GM21526 (cell line): ENCODE data around the gene GMPR2.
A peak's percentile ranks its signal among the peaks of the same experiment; 100 is the strongest.

Experiments
- ATAC-seq: cut with Tn5 transposase; IDR thresholded peaks from one replicate; pipeline ENCODE4 v1.9.1; 2021; ENCODE audit warnings: moderate library complexity; ENCODE audit not compliant: unreplicated experiment, low FRiP score

GMPR2 gene

DNA sequence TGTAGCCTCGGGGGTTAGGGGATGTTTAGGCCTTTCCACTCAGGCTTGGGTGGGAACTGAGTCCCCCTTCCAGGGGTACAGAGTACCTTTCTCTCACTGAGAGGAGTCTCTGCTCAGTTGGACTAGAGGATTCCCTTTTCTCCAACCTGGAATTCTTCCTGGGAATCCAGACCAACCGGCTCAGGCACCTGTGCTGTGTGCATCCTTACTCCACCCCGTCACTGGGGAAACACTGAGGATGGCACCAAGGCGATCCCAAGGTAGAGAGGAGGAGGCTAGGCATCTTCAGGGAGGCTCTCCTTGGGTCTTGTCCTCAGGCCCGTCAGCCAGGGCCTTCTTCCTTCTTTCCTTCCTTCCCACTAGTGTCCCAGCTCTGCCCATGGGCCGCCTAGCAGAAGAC, 31.1 kb downstream of the GMPR2 start:
- no peak for ATAC-seq

DNA sequence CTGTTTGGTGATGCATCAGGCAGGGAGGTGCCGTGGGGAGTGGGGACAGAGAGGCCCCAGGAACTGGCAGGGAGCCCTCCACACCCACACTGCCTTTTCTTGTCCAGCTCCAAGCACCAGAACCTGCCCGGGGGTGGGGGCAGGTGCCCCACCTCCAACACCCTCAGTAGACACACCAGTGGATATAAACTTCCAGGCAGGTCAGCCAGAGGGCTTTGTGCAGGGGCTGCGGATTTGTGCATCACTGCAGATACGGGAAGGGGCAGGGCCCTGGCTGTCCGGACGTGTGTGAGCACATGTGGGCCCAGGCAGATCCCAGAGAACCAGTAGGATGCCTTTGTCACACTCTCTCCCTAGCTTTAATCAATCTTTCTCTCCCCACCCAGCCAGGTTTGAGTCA, 31.6 kb downstream of the GMPR2 start:
- ATAC-seq = no peak

DNA sequence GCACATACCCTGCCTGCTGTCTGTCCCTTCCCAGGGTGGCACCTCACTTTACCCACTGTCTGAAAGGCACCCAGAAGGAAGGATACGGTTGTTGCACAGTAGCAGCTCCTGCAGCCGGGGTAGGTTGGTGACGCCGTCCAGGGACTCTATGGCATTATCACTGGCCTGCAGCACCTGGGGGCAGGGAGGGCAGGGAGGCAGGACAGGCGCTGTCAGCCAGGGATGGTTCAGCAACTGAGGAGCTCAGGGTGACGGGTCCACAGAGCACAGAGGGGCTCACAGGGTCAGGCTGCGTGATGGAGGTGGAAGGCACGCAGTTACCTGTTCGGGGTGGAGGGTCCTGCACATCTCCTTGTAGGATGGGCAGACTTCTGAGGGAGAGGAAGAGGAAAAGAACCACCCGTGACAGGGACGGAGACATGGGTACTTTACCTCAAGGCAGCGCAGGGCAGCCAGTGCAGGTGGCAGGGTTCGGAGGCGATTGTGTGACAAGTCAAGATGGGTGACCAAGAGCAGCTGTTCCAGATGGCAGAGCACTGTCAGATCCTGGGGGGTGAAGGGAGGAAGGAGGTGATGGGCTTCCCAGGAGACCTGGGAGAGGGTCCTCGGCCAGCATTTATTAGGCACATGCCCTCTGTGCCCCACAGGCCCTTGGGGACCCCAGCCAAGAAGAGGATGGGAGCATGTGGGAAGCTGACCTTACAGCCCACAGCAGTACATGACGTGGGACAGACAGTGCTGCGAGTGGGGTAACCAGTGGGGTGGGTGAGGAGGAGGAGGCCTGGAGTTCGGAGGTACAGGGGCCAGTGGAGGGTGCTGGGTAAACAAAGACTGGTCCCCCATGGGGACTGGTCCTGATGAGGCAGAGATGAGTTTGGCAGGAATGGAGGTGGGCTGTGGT, 33.9 kb downstream of the GMPR2 start:
- ATAC-seq = no peak

DNA sequence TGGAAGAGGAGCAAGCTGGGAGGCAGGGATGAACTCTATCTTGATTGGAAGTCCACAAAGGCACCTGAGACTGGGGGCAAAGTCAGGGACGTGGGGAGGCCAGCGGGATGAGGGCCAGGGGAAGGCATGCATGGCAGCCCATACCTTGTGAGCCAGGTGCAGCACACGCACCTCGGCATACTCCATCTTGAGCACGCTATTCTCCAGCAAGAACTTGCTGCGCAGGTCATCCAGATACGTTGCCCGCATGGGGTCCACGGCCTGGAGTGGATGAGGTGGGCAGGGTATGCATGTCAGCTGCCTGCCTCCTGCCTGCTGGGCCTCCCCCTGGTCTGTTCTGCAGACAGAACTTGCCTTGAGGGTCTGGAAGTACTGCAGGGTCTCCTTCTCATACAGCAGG, 34.8 kb downstream of the GMPR2 start:
- no peak for ATAC-seq

DNA sequence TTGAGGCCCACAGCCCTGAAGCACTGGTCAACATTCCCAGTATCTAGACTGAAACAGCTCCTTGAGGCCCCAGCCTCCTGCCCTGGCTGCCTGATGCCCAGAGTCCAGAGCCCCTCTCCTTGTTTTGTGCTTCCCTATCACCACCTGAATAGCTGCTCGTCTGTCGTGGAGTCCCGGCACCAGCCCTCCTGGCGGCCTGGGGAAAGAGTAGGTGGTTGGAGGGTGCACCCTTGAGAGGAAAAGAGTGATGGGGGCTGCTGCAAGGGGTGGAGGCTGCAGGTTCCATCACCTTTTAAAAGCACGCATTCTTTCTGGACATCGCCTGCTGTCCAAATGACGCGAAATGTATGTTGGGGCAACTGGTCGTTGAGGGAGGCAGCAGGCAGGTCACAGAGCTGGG, 35.5 kb downstream of the GMPR2 start:
- ATAC-seq = no peak

DNA sequence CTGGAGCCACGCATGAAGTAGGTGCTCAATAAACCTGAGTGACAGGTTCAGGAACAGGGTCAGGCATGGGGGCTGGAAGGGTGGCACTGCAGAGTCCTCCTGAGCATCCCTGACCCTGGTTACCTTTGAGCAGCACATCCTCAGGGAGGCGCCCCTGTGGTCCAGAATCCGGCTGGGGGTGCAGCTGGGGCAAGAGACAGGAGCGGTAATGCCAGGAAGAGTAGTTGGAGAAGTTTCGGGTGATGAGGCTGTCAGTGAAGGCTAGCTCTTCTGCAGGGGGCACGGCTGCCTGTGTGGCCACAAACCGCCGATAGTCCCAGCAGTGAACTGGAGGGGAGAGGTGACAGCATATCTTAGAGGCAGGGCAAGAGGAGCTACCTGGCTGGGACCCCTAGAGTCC, 36.6 kb downstream of the GMPR2 start:
- ATAC-seq = no peak

DNA sequence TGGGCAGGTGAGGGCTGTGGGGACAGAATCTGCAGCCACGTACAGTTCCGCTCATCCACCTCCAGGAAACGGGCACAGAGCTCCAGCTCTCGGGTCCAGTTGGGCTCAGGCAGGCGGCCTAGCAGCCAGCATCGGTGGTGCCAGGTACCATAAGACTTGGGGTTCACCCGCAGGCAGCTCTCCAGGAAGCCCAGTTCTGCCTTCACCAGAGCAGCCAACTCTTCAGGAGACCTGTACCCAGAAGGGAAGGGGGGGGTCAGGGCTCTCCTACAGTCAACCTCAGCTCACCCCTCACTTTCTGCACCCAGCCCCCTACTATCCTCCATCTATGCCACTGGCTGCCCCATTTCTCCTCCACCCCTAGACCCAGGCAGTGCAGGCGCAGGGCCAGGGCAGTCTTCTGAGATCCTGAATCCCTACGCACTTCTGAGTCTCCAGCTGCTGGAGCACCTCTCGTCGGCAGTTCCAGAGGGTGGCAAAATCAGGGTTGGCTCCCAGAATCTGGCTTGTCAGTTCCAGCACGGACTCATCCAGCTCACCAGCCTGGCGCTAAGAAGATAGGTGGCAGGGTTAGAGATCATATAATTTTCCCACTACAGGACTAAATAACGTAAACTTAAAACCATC, 37.3 kb downstream of the GMPR2 start:
- no peak for ATAC-seq

DNA sequence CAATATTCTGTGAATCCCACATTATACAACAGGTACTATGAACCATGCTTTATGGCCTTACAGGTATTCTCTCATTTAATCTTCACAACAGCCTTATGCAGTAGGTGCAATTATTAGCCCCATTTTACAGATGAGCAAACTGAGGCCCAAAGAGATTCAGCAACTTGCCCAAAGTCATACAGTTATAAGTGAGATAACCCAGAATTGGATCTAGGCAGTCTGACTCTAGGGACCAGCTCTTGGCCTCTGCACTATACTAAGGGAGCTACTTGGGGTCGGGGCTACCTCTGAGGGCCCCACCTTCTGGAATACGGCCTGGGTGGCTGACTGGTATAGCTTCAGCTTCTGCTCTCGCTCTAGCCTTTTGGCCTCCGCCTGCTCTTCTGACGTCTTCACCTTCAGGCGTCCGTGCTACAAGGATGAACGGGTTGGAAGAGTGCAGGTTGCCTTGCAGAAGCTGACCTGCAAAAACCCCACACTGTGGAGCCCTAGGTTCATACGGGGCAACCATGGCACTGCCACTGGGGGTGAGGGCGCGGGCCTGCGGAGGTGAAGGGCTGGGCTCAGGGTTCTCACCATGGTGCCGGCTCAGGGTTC, 37.9 kb downstream of the GMPR2 start:
- no peak for ATAC-seq

DNA sequence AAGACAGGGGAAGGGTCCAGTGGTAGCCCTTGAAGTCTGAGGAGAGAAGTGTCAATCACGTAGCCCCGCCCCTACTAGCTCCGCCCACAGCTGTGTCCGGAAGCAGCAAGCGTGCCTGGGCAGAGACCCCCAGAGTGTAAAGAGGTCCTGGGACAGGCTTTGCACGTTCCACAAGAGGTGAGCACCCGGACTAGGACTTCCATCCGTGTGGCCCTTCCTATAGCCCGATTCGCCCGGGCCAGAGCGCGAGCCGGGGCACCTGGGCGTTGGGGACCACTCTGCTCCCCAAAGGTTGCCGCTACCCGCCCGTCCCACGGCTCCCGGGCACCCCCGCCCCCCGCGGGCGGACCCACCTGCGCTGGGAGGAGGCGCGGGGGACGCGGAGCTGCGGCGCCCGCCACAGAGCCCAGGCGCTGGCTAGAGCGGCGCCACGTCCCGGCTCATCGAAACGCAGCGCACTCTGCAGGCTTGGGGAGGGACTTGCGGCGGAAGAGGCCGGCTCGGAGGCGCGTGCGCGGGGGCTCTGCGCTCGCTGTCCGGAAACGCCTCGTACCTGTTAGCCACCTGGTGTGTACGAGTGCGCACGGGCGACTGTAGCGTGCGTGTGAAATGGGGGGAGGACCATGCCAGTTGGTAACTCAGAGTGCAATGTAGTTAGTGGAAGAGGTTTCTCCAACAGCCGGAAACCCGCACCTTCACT, 38.6 kb downstream of the GMPR2 start, which contains the start of gene RABGGTA:
RABGGTA (minus strand) TSS at position 464 of the 700 bp plus-strand sequence. CDS start 482 bp downstream, outside the sequence.
- ATAC-seq = peak; percentile 75

DNA sequence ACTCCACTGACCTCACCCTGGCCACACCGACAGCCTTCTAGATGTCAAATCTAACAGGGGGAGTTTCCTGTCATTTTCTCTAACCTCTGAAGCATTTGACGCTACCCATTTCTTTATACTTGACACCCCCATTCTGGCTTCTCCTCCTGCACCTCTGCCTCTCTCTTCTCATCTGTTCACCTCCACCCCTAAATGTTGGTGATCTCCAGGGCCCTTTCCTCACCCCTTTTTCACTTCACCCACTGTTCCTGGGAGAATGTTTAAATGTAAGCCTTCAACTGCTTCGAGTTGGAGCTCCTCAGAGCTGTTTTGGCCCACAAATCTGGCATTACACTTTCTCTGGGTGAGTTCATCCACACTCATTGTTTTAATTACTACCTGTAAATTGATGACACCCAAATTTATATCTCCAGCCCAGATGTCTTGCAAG, 39.1 kb downstream of the GMPR2 start:
- ATAC-seq = no peak

DNA sequence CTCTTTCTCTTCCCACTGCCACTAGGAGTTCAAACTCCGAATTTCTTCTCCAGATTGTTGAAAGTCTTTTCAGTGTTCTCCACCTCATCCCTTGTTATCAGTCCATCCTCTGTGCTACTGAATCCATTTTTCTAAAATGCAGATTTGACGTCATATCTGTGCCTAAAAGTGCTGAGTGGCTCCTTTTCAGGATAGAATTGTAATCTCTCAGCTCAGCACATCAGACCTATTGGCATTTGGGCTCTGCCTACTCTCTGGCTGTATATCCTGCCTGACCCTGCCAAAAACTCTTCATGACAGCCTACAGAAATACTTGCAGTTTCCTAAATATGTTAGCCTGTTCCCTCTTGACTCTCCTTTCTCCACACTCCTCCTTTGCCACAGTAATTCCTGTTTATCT, 39.7 kb downstream of the GMPR2 start:
- no peak for ATAC-seq

DNA sequence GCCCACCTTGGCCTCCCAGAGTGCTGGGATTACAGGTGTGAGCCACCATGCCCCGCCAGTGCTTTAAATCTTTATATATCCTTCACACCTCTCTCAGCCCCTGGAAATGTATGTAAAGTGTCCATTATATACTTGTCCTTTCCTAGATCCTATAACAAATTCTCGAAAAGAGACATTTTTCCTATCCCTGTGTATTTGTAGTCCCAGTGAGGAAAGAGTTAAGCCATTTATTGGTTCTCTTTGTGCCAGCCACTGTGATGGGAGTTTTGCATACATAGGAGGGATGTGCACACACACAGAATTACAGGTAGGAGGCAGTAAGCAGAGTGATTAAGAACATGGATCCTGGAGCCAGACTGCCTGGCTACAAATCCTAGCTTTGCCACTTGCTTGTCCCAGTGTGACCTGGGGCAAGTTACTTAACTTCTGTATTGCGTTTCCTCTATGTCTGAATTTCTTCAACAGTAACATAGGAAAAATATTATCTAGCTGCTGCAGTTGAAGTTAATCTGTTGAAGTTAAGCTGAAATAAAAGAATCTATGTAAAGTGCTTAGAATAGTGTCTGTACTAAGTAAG, 40.8 kb downstream of the GMPR2 start:
- ATAC-seq = no peak

DNA sequence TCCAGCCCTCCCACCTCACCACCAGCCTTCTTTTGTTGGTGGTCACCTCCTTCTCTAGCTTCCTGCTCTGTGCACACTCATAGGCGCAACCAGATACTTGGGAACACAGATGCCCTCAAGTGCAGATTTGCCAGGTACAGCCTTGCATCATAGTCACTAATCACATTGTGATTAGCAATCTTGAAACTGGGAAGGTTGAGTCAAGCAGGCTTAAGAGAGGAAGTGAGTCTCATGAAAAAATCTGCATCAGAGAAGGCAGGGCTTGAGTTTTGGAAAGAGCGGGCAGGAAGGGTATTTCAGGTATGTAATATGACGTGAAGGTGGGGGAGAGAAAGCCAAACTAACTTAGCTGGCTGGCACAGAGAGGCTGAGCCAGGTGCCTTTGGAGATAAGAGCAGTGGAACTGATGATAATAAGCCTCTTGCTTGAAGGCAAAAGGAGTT, 41.4 kb downstream of the GMPR2 start:
- ATAC-seq = peak; percentile 46

DNA sequence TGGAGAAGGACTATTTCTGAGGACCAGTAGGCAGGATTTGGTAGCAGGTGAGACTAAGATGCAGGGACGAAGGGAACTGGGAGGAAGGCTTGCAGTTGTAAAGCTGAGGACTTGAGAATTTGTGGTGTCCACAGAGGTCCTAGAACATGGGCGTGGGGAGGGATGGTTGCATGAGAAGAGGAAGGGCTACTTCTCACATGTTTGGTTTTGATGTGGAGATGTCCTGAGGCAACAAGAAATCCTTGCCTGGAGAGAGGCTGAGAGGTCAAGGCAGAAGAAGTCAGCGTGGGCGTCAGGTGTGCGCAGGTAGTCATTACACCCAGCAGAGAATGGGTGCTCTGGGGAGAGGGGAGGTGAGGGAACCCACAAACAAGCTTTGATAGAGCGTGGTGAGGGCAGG, 44.3 kb downstream of the GMPR2 start:
- no peak for ATAC-seq

DNA sequence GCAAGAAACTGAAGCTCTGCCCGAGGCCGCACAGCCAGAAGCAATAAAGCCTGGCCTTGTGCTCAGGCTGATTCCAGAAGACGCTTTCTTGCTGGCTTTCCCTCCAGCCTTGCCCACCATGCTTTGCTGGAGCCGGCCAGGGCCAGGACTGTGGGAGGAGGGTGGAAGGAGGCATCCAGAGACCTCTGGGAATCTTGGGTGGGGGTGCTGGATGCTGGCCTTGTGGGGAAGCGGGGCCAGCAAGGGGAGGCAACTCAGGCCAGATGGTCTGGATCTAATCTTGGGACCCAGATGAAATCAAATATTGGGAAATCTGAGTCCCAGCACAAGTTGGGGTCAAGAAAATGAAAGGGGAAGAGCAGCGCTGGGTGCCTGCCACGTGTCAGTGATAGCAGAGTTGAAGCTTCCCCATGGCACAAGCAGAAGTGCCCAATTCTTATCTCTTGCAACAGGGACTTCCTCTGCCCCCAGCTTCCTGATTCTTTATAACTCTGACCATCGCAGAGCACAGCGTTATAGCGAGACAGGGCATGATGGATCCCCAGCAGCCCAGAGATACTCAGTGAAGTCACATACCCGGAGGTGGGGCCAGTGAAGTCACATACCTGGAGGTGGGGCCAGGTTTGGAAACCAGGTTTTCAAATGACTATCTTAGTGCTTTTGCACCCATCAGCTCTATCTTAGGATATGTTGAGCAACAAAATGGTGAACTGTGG, 45.0 kb downstream of the GMPR2 start:
- no peak for ATAC-seq

DNA sequence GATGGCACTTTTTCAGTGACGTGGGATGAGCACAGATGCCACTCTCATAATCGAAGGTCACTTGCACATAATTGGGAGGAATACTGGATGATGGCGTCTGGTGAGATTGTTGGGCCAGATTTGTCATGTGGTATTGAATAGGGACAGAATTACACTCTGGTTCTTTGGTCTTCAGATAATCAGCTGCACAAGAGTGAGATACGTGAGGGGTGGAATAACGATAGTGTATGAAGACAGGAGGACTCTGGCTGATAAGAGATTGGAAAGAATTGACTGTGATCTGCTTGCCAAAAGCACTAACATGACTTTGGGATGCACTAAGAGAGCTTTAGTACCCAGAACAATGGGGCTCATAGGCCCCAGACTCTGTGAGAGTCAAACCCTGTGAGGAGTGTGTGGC, 45.7 kb downstream of the GMPR2 start:
- ATAC-seq = no peak

DNA sequence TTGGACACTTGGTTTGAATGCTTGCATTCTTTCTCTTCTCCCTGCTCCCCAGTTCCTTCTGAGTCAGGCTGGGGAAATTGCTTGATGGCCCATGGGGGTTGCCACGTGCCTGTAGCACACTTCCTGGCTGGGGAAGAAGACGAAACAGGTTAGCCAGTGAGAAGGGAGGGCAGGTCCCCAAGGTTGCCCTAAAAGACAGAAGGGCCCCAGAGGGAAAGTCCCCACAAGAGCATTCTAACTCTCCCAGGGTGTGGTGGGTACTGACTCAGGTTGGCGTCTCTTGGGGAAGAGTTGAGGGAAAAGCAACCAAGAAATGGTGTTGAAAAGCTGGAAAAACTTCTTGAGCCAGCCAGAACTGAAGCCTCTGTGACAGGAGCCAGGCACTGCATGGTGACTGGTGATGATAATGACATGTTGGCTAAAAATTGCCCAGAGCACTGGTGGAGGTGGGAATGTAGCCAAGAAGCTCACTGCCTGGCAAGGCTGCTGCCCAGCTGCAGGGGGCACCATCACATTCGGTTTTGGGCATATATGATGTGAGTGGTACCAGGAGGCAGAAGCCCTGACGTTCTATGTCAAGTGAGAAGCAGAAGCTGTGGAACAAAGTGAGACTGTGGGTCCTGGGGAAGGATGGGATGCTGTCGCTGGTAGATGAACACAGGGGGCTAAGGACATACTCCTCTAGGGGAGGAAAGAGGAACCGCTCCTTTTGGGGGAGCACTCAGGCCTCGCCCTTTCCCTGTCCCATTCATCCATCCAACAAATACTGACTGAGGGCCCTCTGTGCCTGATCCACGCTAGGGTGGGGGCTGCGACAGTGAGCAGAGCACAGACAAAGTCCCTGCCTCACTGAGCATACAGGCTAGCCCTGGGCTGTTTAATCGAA, 46.8 kb downstream of the GMPR2 start:
- no peak for ATAC-seq

DNA sequence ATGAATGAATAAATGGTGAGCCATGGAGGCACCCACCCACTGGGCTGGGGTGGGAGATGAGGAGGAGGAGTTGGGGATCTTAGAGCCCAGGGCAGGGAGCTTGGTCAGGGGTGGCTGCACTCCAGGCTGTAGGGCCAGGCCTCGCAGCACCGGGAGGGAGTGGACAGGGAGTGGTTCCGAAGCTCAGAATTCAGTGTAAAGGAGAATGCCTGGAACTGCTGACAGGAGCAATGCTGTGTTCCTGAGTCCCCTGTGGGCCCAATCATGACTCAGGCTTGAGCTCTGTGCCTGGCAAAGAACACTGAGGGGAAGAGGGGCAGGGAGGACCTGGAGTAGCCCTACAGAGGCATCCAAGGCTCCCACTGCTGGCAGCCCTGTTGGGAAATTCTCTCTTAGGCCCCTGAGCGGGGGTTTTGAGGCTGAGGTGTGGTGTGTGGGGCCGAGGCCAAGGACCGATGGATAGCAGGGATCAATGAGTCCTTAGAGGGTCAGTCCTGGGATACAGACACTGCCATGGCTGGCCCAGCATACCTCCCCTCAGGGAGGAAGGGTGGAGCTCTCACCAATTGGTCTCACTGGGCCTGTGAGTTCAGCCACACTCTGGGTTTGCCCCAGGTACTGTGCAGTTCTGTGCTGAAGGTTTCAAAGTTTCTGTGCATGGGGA, 48.2 kb downstream of the GMPR2 start:
- no peak for ATAC-seq
